Kidney (tissue), 14 donors: ENCODE results near the gene SALL3. TPM values are rescaled to one million over a fixed set of nuclear protein-coding genes. Genes with fewer than 3 reads are reported as not detected.

ENCODE experiments used
- DNase-seq, 5 donors: peaks; one replicate each; pipeline ENCODE4 v3.0.0-alpha.2; 2013 to 2020
- FAIRE-seq: peaks from 2 replicates; lab custom pipeline; 2012; peaks lifted over from hg19 to GRCh38; lab: Jason Lieb, UNC
- H3K27ac ChIP-seq, 2 donors: one replicate each; pipeline ENCODE4 v1.7.0; 2013; ENCODE audit warnings: low read depth in 2 of 2, low read length in 2 of 2, inconsistent platforms in 1 of 2
- H3K27me3 ChIP-seq: one replicate; pipeline ENCODE4 v1.7.1; 2013; ENCODE audit warnings: low read length, inconsistent platforms; ENCODE audit not compliant: control insufficient read depth, insufficient read depth
- H3K36me3 ChIP-seq, 3 donors: one replicate each; pipeline versions ENCODE4 v1.7.0 to v1.7.1; 2013; ENCODE audit warnings: low read length in 3 of 3, control low read depth in 1 of 3, inconsistent platforms in 1 of 3; ENCODE audit not compliant: insufficient read depth in 3 of 3, control insufficient read depth in 2 of 3
- H3K4me1 ChIP-seq, 3 donors: one replicate each; pipeline versions ENCODE4 v1.7.0 to v1.7.1; 2013; ENCODE audit warnings: low read length in 3 of 3, inconsistent platforms in 1 of 3, low read depth in 1 of 3; ENCODE audit not compliant: control insufficient read depth in 2 of 3, insufficient read depth in 2 of 3
- H3K4me3 ChIP-seq, 3 donors: one replicate each; pipeline versions ENCODE4 v1.7.0 to v1.8.1; 2013; ENCODE audit warnings: low read length in 3 of 3, control low read depth in 1 of 3, inconsistent platforms in 1 of 3
- H3K9ac ChIP-seq, 3 donors: one replicate each; pipeline versions ENCODE4 v1.7.0 to v1.7.1; 2013; ENCODE audit warnings: low read length in 3 of 3, control low read depth in 1 of 3, inconsistent platforms in 1 of 3
- H3K9me3 ChIP-seq, 3 donors: one replicate each; pipeline versions ENCODE4 v1.7.0 to v1.7.1; 2013; ENCODE audit warnings: low read length in 3 of 3, control low read depth in 1 of 3, inconsistent platforms in 1 of 3; ENCODE audit not compliant: control insufficient read depth in 2 of 3, insufficient read depth in 1 of 3
- intact Hi-C: fragments of 100-400 bp; cut with DNase I; formaldehyde crosslinking; loops from one replicate; pipeline ENCODE4 v1.11.1; 2022
- polyA plus RNA-seq: library from polyadenylated mRNA; stranded (reverse); fragments of 350-450 nt; fragmentation: Illumina TruSeq; extraction: RNeasy Lipid Tissue Mini Kit (QIAGEN cat#74804); gene quantifications from one replicate; pipeline ENCODE4 v1.2.3, GENCODE V29; 2014; ENCODE audit warnings: low read depth, low replicate concordance; ENCODE audit not compliant: insufficient read depth
- total RNA-seq: library from RNA; stranded (reverse); fragmentation: NEBNext Ultra II Directional; extraction: Animal tissue kit (Norgen Biotek cat#: 25700); gene quantifications from one replicate; pipeline ENCODE4 v1.2.1, GENCODE V29; 2021
- TF ChIP-seq, protein P1 (sequence below): IDR thresholded peaks from 3 replicates; pipeline ENCODE4 v1.5.1; 2012; ENCODE audit warnings: mild to moderate bottlenecking, moderate library complexity, borderline replicate concordance; ENCODE audit not compliant: insufficient read depth; ENCODE audit errors: extremely low read depth
- donor health status: control.
- donor health status: control.
- donor health status: control.
- donor health status: control.
- donor health status: control.
- donor health status: DM: yes; HTN: yes; CAD: no.
- donor health status: Normal renal cell carcinoma (clear cell type).

SALL3 gene
- total and polyA plus RNA-seq, 2 donors from 2014 or later: 2.0 to 5.5 TPM

GRCh38 chr18:78983512-78983911 lies 3.9 kb downstream of the SALL3 start:
- no peak overlapping the region for H3K4me3 ChIP-seq
- H3K27ac ChIP-seq: peak overlapping the region in 1 of 2 donors; percentile 14
- TF ChIP-seq, protein P1, sequence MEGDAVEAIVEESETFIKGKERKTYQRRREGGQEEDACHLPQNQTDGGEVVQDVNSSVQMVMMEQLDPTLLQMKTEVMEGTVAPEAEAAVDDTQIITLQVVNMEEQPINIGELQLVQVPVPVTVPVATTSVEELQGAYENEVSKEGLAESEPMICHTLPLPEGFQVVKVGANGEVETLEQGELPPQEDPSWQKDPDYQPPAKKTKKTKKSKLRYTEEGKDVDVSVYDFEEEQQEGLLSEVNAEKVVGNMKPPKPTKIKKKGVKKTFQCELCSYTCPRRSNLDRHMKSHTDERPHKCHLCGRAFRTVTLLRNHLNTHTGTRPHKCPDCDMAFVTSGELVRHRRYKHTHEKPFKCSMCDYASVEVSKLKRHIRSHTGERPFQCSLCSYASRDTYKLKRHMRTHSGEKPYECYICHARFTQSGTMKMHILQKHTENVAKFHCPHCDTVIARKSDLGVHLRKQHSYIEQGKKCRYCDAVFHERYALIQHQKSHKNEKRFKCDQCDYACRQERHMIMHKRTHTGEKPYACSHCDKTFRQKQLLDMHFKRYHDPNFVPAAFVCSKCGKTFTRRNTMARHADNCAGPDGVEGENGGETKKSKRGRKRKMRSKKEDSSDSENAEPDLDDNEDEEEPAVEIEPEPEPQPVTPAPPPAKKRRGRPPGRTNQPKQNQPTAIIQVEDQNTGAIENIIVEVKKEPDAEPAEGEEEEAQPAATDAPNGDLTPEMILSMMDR: no peak
- no peaks in the 10 kb centered on the region for H3K9me3 ChIP-seq
- DNase-seq: no peak
- H3K36me3 ChIP-seq: no peaks in the 10 kb centered on the region
- intact Hi-C loops: no loop called here
- no peak for FAIRE-seq
- H3K9ac ChIP-seq: no peak overlapping the region
- peaks cover 54% of the 10 kb centered on the region for H3K27me3 ChIP-seq
- no peaks in the 10 kb centered on the region for H3K4me1 ChIP-seq

- DNase-seq (peak in 2 of 5 donors; percentile 40 to 58), FAIRE-seq (no peak)
- TF ChIP-seq, protein P1: peak; percentile 20
Measured at GRCh38 chr18:78984941-78985784, 5.5 kb downstream of the SALL3 start.

GRCh38 chr18:78986018-78986481 lies 6.4 kb downstream of the SALL3 start:
- peak in 3 of 5 donors; percentile 73 to 78 (median 77) for DNase-seq
- no peak overlapping the region for H3K9ac ChIP-seq
- TF ChIP-seq, protein P1: peak; percentile 58
- no peaks in the 10 kb centered on the region for H3K9me3 ChIP-seq
- H3K4me1 ChIP-seq: no peaks in the 10 kb centered on the region
- H3K4me3 ChIP-seq: no peak overlapping the region
- FAIRE-seq: no peak
- H3K27ac ChIP-seq: no peak overlapping the region
- peaks cover 54% of the 10 kb centered on the region for H3K27me3 ChIP-seq
- no peaks in the 10 kb centered on the region for H3K36me3 ChIP-seq
- intact Hi-C loops: no loop called here

More at GRCh38 chr18:78984941-78985784, 5.5 kb downstream of the SALL3 start:
- Histone ChIP-seq H3K9me3 (no peaks in the 10 kb centered on the region), H3K27me3 (peaks cover 54% of the 10 kb centered on the region), H3K4me3 (peak overlapping the region in 2 of 3 donors; percentile 10 to 37), H3K27ac (no peak overlapping the region), H3K36me3 (no peaks in the 10 kb centered on the region), H3K9ac (no peak overlapping the region), H3K4me1 (no peaks in the 10 kb centered on the region)
- intact Hi-C loops: no loop called here
